ENCODE measurements around the gene ASB2.

ASB2 gene

GRCh38 chr14:94014382-94014781 lies 38.0 kb upstream of the ASB2 start:
- H3K27ac ChIP-seq (ENCODE audit: low read length): no peak overlapping the region
- no peaks in the 10 kb centered on the region for H3K27me3 ChIP-seq (ENCODE audit: low read depth, low read length)
- H3K4me1 ChIP-seq (ENCODE audit: control insufficient read depth in 1 of 2, insufficient read depth in 2 of 2, low read length in 2 of 2): peaks cover 0 to 6% of the 10 kb centered on the region in 2 donors
- H3K9me3 ChIP-seq (ENCODE audit: control insufficient read depth in 1 of 2, low read length in 2 of 2): no peaks in the 10 kb centered on the region
- no peaks in the 10 kb centered on the region for H3K36me3 ChIP-seq (ENCODE audit: control insufficient read depth in 1 of 2, insufficient read depth in 2 of 2, low read length in 2 of 2)
- no peak overlapping the region for H3K4me3 ChIP-seq (ENCODE audit: low read depth in 1 of 2, low read length in 2 of 2)

- Histone ChIP-seq H3K9me3 (ENCODE audit: control insufficient read depth in 1 of 2, low read length in 2 of 2) (no peaks in the 10 kb centered on the region), H3K36me3 (ENCODE audit: control insufficient read depth in 1 of 2, insufficient read depth in 2 of 2, low read length in 2 of 2) (no peaks in the 10 kb centered on the region), H3K4me1 (ENCODE audit: control insufficient read depth in 1 of 2, insufficient read depth in 2 of 2, low read length in 2 of 2) (peaks cover 0 to 6% of the 10 kb centered on the region in 2 donors), H3K27me3 (ENCODE audit: low read depth, low read length) (no peaks in the 10 kb centered on the region), H3K27ac (ENCODE audit: low read length) (no peak overlapping the region), H3K4me3 (ENCODE audit: low read depth in 1 of 2, low read length in 2 of 2) (no peak overlapping the region)
These were observed 35.4 kb upstream of the ASB2 start for GRCh38 chr14:94011795-94012194.

GRCh38 chr14:94010625-94011024 lies 34.3 kb upstream of the ASB2 start:
- Histone ChIP-seq H3K27me3 (ENCODE audit: low read depth, low read length) (no peaks in the 10 kb centered on the region), H3K4me1 (ENCODE audit: control insufficient read depth in 1 of 2, insufficient read depth in 2 of 2, low read length in 2 of 2) (peaks cover 0 to 6% of the 10 kb centered on the region in 2 donors), H3K36me3 (ENCODE audit: control insufficient read depth in 1 of 2, insufficient read depth in 2 of 2, low read length in 2 of 2) (no peaks in the 10 kb centered on the region)

GRCh38 chr14:94009767-94010166 lies 33.4 kb upstream of the ASB2 start:
- H3K36me3 ChIP-seq (ENCODE audit: control insufficient read depth in 1 of 2, insufficient read depth in 2 of 2, low read length in 2 of 2): no peaks in the 10 kb centered on the region
- no peaks in the 10 kb centered on the region for H3K9me3 ChIP-seq (ENCODE audit: control insufficient read depth in 1 of 2, low read length in 2 of 2)
- no peaks in the 10 kb centered on the region for H3K27me3 ChIP-seq (ENCODE audit: low read depth, low read length)
- no peak overlapping the region for H3K27ac ChIP-seq (ENCODE audit: low read length)
- H3K4me1 ChIP-seq (ENCODE audit: control insufficient read depth in 1 of 2, insufficient read depth in 2 of 2, low read length in 2 of 2): peaks cover 0 to 6% of the 10 kb centered on the region in 2 donors
- no peak overlapping the region for H3K4me3 ChIP-seq (ENCODE audit: low read depth in 1 of 2, low read length in 2 of 2)

More at GRCh38 chr14:94010625-94011024, 34.3 kb upstream of the ASB2 start:
- Histone ChIP-seq H3K9me3 (ENCODE audit: control insufficient read depth in 1 of 2, low read length in 2 of 2) (no peaks in the 10 kb centered on the region), H3K27ac (ENCODE audit: low read length) (no peak overlapping the region), H3K4me3 (ENCODE audit: low read depth in 1 of 2, low read length in 2 of 2) (no peak overlapping the region)

- no peaks in the 10 kb centered on the region for H3K9me3 ChIP-seq (ENCODE audit: control insufficient read depth in 1 of 2, low read length in 2 of 2)
- no peak overlapping the region for H3K4me3 ChIP-seq (ENCODE audit: low read depth in 1 of 2, low read length in 2 of 2)
- no peaks in the 10 kb centered on the region for H3K36me3 ChIP-seq (ENCODE audit: control insufficient read depth in 1 of 2, insufficient read depth in 2 of 2, low read length in 2 of 2)
- no peak overlapping the region for H3K27ac ChIP-seq (ENCODE audit: low read length)
- H3K27me3 ChIP-seq (ENCODE audit: low read depth, low read length): no peaks in the 10 kb centered on the region
- H3K4me1 ChIP-seq (ENCODE audit: control insufficient read depth in 1 of 2, insufficient read depth in 2 of 2, low read length in 2 of 2): peaks cover 0 to 6% of the 10 kb centered on the region in 2 donors
These were observed 31.9 kb upstream of the ASB2 start for GRCh38 chr14:94008234-94008633.

- no peaks in the 10 kb centered on the region for H3K36me3 ChIP-seq (ENCODE audit: control insufficient read depth in 1 of 2, insufficient read depth in 2 of 2, low read length in 2 of 2)
- H3K9me3 ChIP-seq (ENCODE audit: control insufficient read depth in 1 of 2, low read length in 2 of 2): no peaks in the 10 kb centered on the region
- H3K27ac ChIP-seq (ENCODE audit: low read length): no peak overlapping the region
- no peak overlapping the region for H3K4me3 ChIP-seq (ENCODE audit: low read depth in 1 of 2, low read length in 2 of 2)
- H3K4me1 ChIP-seq (ENCODE audit: control insufficient read depth in 1 of 2, insufficient read depth in 2 of 2, low read length in 2 of 2): peaks cover 0 to 18% of the 10 kb centered on the region in 2 donors
- H3K27me3 ChIP-seq (ENCODE audit: low read depth, low read length): no peaks in the 10 kb centered on the region
These were observed 29.1 kb upstream of the ASB2 start for GRCh38 chr14:94005324-94006073.

GRCh38 chr14:94004015-94004414 lies 27.6 kb upstream of the ASB2 start:
- no peaks in the 10 kb centered on the region for H3K27me3 ChIP-seq (ENCODE audit: low read depth, low read length)
- no peak overlapping the region for H3K4me3 ChIP-seq (ENCODE audit: low read depth in 1 of 2, low read length in 2 of 2)
- H3K27ac ChIP-seq (ENCODE audit: low read length): no peak overlapping the region
- peaks cover 0 to 12% of the 10 kb centered on the region in 2 donors for H3K4me1 ChIP-seq (ENCODE audit: control insufficient read depth in 1 of 2, insufficient read depth in 2 of 2, low read length in 2 of 2)
- H3K36me3 ChIP-seq (ENCODE audit: control insufficient read depth in 1 of 2, insufficient read depth in 2 of 2, low read length in 2 of 2): no peaks in the 10 kb centered on the region
- no peaks in the 10 kb centered on the region for H3K9me3 ChIP-seq (ENCODE audit: control insufficient read depth in 1 of 2, low read length in 2 of 2)

- Histone ChIP-seq H3K36me3 (ENCODE audit: control insufficient read depth in 1 of 2, insufficient read depth in 2 of 2, low read length in 2 of 2) (no peaks in the 10 kb centered on the region), H3K4me3 (ENCODE audit: low read depth in 1 of 2, low read length in 2 of 2) (no peak overlapping the region), H3K9me3 (ENCODE audit: control insufficient read depth in 1 of 2, low read length in 2 of 2) (no peaks in the 10 kb centered on the region), H3K27ac (ENCODE audit: low read length) (no peak overlapping the region), H3K27me3 (ENCODE audit: low read depth, low read length) (no peaks in the 10 kb centered on the region), H3K4me1 (ENCODE audit: control insufficient read depth in 1 of 2, insufficient read depth in 2 of 2, low read length in 2 of 2) (peaks cover 0 to 12% of the 10 kb centered on the region in 2 donors)
These were observed 27.0 kb upstream of the ASB2 start for GRCh38 chr14:94003397-94003796.

- Histone ChIP-seq H3K27ac (ENCODE audit: low read length) (no peak overlapping the region), H3K4me3 (ENCODE audit: low read depth in 1 of 2, low read length in 2 of 2) (no peak overlapping the region)
These were observed 25.4 kb upstream of the ASB2 start for GRCh38 chr14:94001501-94002396.

GRCh38 chr14:94001016-94001415 lies 24.6 kb upstream of the ASB2 start:
- H3K4me1 ChIP-seq (ENCODE audit: control insufficient read depth in 1 of 2, insufficient read depth in 2 of 2, low read length in 2 of 2): peaks cover 0 to 12% of the 10 kb centered on the region in 2 donors
- no peaks in the 10 kb centered on the region for H3K27me3 ChIP-seq (ENCODE audit: low read depth, low read length)
- H3K9me3 ChIP-seq (ENCODE audit: control insufficient read depth in 1 of 2, low read length in 2 of 2): no peaks in the 10 kb centered on the region
- H3K36me3 ChIP-seq (ENCODE audit: control insufficient read depth in 1 of 2, insufficient read depth in 2 of 2, low read length in 2 of 2): no peaks in the 10 kb centered on the region
- H3K27ac ChIP-seq (ENCODE audit: low read length): no peak overlapping the region
- no peak overlapping the region for H3K4me3 ChIP-seq (ENCODE audit: low read depth in 1 of 2, low read length in 2 of 2)

More at GRCh38 chr14:94001501-94002396, 25.4 kb upstream of the ASB2 start:
- no peaks in the 10 kb centered on the region for H3K36me3 ChIP-seq (ENCODE audit: control insufficient read depth in 1 of 2, insufficient read depth in 2 of 2, low read length in 2 of 2)
- no peaks in the 10 kb centered on the region for H3K27me3 ChIP-seq (ENCODE audit: low read depth, low read length)
- H3K9me3 ChIP-seq (ENCODE audit: control insufficient read depth in 1 of 2, low read length in 2 of 2): no peaks in the 10 kb centered on the region
- H3K4me1 ChIP-seq (ENCODE audit: control insufficient read depth in 1 of 2, insufficient read depth in 2 of 2, low read length in 2 of 2): peaks cover 0 to 12% of the 10 kb centered on the region in 2 donors

- H3K27ac ChIP-seq (ENCODE audit: low read length): no peak overlapping the region
- no peaks in the 10 kb centered on the region for H3K27me3 ChIP-seq (ENCODE audit: low read depth, low read length)
- no peaks in the 10 kb centered on the region for H3K36me3 ChIP-seq (ENCODE audit: control insufficient read depth in 1 of 2, insufficient read depth in 2 of 2, low read length in 2 of 2)
- H3K9me3 ChIP-seq (ENCODE audit: control insufficient read depth in 1 of 2, low read length in 2 of 2): no peaks in the 10 kb centered on the region
- peaks cover 0 to 16% of the 10 kb centered on the region in 2 donors for H3K4me1 ChIP-seq (ENCODE audit: control insufficient read depth in 1 of 2, insufficient read depth in 2 of 2, low read length in 2 of 2)
- H3K4me3 ChIP-seq (ENCODE audit: low read depth in 1 of 2, low read length in 2 of 2): no peak overlapping the region
These were observed 23.9 kb upstream of the ASB2 start for GRCh38 chr14:94000267-94000666.
